H1 (cell line): Measurements from ENCODE around the gene SLC23A1. TPM values are rescaled to one million over a fixed set of nuclear protein-coding genes. Genes with fewer than 3 reads are reported as not detected.
A peak's percentile ranks its signal among the peaks of the same experiment; 100 is the strongest.

ENCODE experiments used
- EP300 ChIP-seq, 2 experiments: IDR thresholded peaks; 1 replicate in 1 of 2; 2 replicates in 1 of 2; pipeline ENCODE4 v1.6.1; 2011 to 2012; ENCODE audit warnings: low read depth in 2 of 2, low read length in 2 of 2, mild to moderate bottlenecking in 2 of 2, borderline replicate concordance in 1 of 2, inconsistent platforms in 1 of 2, moderate library complexity in 1 of 2
- HDAC2 ChIP-seq, 2 experiments: fragments of 300-600 bp in 1 of 2; sonication (generic) in 1 of 2; IDR thresholded peaks; 2 replicates each; pipeline ENCODE4 v1.6.1; 2011 to 2012; ENCODE audit warnings: low read depth in 2 of 2, low read length in 2 of 2, mild to moderate bottlenecking in 2 of 2, moderate library complexity in 2 of 2, borderline replicate concordance in 1 of 2, inconsistent platforms in 1 of 2
- RBBP5 ChIP-seq: IDR thresholded peaks from 2 replicates; pipeline ENCODE4 v1.7.1; 2012; ENCODE audit warnings: low read depth, mild to moderate bottlenecking, inconsistent platforms, low read length, moderate library complexity, borderline replicate concordance
- SIX5 ChIP-seq: IDR thresholded peaks from 2 replicates; pipeline ENCODE4 v1.6.1; 2011; ENCODE audit warnings: mild to moderate bottlenecking, low read depth, low read length
- polyA plus RNA-seq, 7 experiments: library from polyadenylated mRNA; depleted of rRNA in 3 of 7; stranded (reverse) in 5 of 7; unstranded in 2 of 7; fragments of >200 nt in 5 of 7; fragments of 200-250 nt in 2 of 7; gene quantifications; 1 replicate in 5 of 7; 2 replicates in 1 of 7; 4 replicates in 1 of 7; pipeline versions ENCODE4 v1.2.1 to v1.2.3, GENCODE V29; 2011 to 2013; ENCODE audit warnings: missing spikeins in 2 of 7, mixed read lengths in 2 of 7
- total RNA-seq: library from RNA; stranded (reverse); fragmentation: NEBNext Ultra II Directional; extraction: Animal tissue kit (Norgen Biotek cat#: 25700); gene quantifications from 2 replicates; pipeline ENCODE4 v1.2.1, GENCODE V29; 2021
- TF ChIP-seq, protein P1 (sequence below): fragments of 300-600 bp; sonication (generic); IDR thresholded peaks from 2 replicates; pipeline ENCODE4 v1.7.1; 2012; ENCODE audit warnings: low read length, moderate library complexity, mild to moderate bottlenecking, inconsistent platforms; ENCODE audit not compliant: insufficient replicate concordance
- TF ChIP-seq, protein P2 (sequence below), 3 experiments: IDR thresholded peaks; 1 replicate in 2 of 3; 2 replicates in 1 of 3; pipeline versions ENCODE4 v1.5.1 to v1.6.1; 2011; ENCODE audit warnings: low read length in 3 of 3, mild to moderate bottlenecking in 3 of 3, inconsistent platforms in 2 of 3, low read depth in 1 of 3, moderate library complexity in 1 of 3; ENCODE audit not compliant: insufficient read depth in 1 of 3; ENCODE audit errors: control extremely low read depth in 1 of 3

The SLC23A1 gene
- total and polyA plus RNA-seq, 2 of the 8 experiments (the other 6 are each of a cell fraction or from before 2014, with no cell fraction given) = not detected

DNA sequence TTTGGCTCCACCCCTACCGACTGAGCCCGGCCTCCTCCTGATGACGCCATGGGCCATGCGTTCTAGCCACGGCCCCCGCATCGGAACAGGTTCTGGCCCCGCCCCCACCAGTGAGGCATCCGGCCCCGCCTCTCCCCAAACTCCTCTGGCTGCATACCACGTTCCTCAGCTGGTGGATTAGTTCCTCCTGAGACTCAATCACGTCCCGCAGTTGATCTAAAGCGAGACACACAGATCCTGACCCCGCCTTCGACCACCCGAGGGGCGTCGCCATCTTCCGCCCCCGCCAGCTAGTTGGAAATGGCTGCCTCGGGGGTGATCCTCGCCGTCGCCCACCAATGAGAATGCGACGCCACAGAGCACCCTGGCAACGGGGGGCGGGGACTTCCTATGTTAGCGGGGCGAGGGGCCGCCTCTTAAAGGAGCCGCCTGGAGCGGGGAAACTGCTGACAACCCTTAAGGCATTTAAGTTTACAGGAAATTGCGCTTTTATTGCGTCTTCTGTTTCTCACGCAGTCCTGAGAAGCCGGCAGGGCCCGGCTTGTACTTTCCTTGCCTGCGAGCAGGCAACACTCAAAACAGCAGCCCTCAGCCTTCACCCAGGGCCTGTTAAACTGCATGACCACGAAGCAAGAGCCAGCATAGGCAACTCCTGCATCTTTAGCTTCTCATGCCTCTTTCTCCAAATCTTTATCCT lies 20.8 kb upstream of the SLC23A1 start, which contains the start of gene SPATA24 (continued):
- TF ChIP-seq, protein P1, sequence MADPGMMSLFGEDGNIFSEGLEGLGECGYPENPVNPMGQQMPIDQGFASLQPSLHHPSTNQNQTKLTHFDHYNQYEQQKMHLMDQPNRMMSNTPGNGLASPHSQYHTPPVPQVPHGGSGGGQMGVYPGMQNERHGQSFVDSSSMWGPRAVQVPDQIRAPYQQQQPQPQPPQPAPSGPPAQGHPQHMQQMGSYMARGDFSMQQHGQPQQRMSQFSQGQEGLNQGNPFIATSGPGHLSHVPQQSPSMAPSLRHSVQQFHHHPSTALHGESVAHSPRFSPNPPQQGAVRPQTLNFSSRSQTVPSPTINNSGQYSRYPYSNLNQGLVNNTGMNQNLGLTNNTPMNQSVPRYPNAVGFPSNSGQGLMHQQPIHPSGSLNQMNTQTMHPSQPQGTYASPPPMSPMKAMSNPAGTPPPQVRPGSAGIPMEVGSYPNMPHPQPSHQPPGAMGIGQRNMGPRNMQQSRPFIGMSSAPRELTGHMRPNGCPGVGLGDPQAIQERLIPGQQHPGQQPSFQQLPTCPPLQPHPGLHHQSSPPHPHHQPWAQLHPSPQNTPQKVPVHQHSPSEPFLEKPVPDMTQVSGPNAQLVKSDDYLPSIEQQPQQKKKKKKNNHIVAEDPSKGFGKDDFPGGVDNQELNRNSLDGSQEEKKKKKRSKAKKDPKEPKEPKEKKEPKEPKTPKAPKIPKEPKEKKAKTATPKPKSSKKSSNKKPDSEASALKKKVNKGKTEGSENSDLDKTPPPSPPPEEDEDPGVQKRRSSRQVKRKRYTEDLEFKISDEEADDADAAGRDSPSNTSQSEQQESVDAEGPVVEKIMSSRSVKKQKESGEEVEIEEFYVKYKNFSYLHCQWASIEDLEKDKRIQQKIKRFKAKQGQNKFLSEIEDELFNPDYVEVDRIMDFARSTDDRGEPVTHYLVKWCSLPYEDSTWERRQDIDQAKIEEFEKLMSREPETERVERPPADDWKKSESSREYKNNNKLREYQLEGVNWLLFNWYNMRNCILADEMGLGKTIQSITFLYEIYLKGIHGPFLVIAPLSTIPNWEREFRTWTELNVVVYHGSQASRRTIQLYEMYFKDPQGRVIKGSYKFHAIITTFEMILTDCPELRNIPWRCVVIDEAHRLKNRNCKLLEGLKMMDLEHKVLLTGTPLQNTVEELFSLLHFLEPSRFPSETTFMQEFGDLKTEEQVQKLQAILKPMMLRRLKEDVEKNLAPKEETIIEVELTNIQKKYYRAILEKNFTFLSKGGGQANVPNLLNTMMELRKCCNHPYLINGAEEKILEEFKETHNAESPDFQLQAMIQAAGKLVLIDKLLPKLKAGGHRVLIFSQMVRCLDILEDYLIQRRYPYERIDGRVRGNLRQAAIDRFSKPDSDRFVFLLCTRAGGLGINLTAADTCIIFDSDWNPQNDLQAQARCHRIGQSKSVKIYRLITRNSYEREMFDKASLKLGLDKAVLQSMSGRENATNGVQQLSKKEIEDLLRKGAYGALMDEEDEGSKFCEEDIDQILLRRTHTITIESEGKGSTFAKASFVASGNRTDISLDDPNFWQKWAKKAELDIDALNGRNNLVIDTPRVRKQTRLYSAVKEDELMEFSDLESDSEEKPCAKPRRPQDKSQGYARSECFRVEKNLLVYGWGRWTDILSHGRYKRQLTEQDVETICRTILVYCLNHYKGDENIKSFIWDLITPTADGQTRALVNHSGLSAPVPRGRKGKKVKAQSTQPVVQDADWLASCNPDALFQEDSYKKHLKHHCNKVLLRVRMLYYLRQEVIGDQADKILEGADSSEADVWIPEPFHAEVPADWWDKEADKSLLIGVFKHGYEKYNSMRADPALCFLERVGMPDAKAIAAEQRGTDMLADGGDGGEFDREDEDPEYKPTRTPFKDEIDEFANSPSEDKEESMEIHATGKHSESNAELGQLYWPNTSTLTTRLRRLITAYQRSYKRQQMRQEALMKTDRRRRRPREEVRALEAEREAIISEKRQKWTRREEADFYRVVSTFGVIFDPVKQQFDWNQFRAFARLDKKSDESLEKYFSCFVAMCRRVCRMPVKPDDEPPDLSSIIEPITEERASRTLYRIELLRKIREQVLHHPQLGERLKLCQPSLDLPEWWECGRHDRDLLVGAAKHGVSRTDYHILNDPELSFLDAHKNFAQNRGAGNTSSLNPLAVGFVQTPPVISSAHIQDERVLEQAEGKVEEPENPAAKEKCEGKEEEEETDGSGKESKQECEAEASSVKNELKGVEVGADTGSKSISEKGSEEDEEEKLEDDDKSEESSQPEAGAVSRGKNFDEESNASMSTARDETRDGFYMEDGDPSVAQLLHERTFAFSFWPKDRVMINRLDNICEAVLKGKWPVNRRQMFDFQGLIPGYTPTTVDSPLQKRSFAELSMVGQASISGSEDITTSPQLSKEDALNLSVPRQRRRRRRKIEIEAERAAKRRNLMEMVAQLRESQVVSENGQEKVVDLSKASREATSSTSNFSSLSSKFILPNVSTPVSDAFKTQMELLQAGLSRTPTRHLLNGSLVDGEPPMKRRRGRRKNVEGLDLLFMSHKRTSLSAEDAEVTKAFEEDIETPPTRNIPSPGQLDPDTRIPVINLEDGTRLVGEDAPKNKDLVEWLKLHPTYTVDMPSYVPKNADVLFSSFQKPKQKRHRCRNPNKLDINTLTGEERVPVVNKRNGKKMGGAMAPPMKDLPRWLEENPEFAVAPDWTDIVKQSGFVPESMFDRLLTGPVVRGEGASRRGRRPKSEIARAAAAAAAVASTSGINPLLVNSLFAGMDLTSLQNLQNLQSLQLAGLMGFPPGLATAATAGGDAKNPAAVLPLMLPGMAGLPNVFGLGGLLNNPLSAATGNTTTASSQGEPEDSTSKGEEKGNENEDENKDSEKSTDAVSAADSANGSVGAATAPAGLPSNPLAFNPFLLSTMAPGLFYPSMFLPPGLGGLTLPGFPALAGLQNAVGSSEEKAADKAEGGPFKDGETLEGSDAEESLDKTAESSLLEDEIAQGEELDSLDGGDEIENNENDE = no peak
- TF ChIP-seq HDAC2 (IDR thresholded peaks at IDR 0.05; ENCODE audit: borderline replicate concordance in 1 of 2, low read depth in 2 of 2, low read length in 2 of 2) (0 out of 4 replicates have a peak, but pooled peaks of 1 of the 2 experiments have one; percentile 48), EP300 (IDR thresholded peaks at IDR 0.05; ENCODE audit: borderline replicate concordance in 1 of 2, low read depth in 2 of 2, low read length in 2 of 2) (no peak), SIX5 (no peak), RBBP5 (0 out of 2 replicates have a peak, but pooled peaks have one; percentile 43)
- TF ChIP-seq, protein P2, sequence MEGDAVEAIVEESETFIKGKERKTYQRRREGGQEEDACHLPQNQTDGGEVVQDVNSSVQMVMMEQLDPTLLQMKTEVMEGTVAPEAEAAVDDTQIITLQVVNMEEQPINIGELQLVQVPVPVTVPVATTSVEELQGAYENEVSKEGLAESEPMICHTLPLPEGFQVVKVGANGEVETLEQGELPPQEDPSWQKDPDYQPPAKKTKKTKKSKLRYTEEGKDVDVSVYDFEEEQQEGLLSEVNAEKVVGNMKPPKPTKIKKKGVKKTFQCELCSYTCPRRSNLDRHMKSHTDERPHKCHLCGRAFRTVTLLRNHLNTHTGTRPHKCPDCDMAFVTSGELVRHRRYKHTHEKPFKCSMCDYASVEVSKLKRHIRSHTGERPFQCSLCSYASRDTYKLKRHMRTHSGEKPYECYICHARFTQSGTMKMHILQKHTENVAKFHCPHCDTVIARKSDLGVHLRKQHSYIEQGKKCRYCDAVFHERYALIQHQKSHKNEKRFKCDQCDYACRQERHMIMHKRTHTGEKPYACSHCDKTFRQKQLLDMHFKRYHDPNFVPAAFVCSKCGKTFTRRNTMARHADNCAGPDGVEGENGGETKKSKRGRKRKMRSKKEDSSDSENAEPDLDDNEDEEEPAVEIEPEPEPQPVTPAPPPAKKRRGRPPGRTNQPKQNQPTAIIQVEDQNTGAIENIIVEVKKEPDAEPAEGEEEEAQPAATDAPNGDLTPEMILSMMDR (IDR thresholded peaks at IDR 0.05; ENCODE audit: control extremely low read depth in 1 of 3, insufficient read depth in 1 of 3, low read depth in 1 of 3, low read length in 3 of 3) = no peak
